GM21723 (cell line): ENCODE data around the gene GPS1.

Experiments
- ATAC-seq: cut with Tn5 transposase; IDR thresholded peaks from one replicate; pipeline ENCODE4 v1.9.1; 2021; ENCODE audit warnings: mild to moderate bottlenecking, moderate library complexity; ENCODE audit not compliant: unreplicated experiment

The GPS1 gene

DNA sequence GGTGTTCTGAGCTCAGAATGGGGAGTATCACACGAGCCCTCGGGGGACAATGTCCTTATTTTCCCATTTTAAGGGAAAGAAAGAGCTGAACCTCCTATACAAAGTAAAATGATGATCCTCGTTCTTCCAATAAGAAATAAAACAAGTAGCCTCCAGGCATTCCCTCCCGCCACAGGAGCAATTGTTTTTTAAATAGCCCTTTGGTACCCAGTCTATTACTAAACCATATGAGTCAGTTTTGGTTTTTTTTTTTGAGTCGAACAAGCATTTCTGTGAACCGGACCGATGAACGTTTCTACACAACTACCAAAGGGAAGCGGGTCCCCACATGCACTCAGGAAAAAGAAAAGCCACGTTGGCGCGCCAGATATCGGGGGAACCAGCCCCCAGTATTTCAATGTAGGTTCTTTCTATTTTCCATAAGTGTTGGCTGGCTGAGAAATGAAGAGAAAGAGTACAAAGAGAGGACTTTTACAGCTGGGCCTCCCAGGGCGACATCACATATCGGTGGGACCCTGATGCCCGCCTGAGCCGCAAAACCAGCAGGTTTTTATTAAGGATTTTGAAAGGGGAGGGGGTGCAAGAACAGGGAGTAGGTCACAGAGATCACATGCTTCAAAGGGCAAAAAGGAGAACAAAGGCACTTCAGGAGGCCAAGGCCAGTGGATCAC, 10.4 kb upstream of the GPS1 start:
- ATAC-seq = no peak

- no peak for ATAC-seq
These were observed 9.0 kb upstream of the GPS1 start for GRCh38 chr17:82042649-82043048.

DNA sequence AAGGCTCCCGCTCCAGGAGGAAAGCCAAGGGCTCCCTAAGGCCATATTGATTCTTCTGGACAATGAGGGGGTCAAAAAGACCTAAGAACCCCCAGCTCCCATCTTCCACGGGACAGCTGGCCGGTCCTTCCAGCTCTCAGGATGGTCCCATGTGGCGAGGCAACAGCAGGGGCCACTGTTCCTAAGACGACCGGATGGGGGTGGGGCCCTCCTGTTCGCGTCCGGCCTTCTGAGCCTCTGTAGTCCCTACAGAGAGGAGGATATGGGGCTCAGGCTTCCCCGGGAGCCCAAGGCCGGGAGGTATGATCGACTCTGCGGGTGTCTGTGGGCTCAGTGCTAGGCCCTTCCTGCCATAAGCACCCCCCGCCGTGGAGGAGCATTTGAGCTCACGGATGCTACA, 8.2 kb upstream of the GPS1 start:
- ATAC-seq = no peak

DNA sequence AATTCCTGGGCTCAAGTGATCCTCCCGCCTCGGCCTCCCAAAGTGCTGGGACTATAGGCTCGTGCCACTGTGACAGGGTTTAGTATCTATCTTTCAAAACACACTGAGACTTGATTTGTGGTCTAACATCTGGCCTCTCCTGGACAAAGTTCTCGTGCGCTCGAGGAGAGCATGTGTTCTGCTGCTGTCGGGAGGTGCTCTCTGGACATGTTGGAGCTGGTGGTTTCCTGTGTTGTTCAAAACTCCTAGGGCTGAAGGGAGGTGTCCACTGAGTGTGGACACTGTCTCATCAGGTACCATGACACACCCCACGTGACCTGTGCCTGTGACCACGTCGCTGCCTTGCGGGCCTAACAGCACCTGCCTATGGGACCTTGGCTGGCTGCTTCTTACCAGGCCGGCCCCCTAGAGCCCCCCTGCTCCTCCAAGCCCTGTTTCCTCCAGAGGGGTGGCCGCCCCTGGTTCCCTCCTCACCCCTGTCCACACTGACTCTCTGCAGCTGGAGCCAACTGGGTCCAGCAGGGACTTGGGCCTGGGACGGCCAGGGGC, 5.7 kb upstream of the GPS1 start:
- ATAC-seq = no peak

GRCh38 chr17:82046903-82047302, 4.8 kb upstream of the GPS1 start:
- no peak for ATAC-seq

DNA sequence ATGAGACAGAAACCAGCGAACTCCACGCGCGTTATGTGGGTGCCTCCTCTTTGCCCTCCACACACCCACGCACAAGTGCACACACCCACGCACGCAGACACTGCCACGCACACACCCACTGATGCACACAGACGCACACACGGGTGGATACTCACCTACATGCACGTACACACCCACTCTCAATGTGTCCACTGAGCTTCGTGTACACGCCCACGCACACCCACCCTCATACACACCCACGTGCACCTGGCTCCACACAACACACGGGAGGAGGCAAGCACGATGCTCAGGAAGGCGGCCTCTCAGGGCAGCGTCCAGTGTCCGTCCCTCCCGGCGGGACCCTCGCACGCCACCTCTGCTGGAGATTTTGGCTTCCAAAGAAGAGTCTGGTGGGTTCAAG, 4.3 kb upstream of the GPS1 start:
- no peak for ATAC-seq

- no peak for ATAC-seq
These were observed 3.7 kb upstream of the GPS1 start for GRCh38 chr17:82047914-82048570.

DNA sequence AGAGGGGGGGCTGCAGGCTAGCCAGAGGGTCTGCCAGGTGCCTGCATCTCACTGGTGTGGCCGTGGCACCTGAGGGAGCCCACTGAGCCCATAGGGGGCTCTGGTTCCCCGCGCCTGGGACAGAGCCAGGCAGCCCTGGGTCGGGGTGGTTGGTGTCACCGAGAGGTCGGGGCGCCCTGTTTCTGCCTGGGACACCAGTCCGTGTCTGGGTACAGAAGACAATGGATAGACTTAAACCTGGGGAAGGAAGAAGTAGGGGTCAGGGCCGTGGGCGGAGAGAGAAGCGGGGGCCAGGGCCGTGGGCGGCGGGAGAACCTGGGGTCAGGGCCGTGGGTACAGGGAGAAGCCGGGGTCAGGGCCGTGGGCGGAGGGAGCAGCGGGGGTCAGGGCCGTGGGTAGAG, 3.1 kb upstream of the GPS1 start:
- ATAC-seq = no peak

DNA sequence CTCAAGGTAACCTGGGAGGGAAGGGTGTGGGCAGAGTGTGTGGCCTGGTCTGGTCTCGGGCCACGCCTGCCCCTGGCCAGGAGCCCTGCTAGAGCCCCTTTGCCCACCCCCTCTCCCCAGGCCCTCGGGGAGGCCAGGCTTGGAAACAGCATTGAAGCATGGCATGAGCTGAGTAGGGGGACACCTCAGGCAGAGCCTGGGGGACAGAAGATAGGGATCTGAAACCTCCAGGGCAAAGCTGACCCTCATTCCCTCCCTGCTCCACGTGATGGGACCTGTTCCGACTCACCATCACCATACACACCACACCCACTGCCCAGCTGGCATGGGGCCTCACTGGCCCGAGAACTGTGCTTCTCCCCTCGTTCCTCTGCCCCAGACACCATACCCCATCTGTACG, 2.6 kb upstream of the GPS1 start:
- ATAC-seq = no peak

DNA sequence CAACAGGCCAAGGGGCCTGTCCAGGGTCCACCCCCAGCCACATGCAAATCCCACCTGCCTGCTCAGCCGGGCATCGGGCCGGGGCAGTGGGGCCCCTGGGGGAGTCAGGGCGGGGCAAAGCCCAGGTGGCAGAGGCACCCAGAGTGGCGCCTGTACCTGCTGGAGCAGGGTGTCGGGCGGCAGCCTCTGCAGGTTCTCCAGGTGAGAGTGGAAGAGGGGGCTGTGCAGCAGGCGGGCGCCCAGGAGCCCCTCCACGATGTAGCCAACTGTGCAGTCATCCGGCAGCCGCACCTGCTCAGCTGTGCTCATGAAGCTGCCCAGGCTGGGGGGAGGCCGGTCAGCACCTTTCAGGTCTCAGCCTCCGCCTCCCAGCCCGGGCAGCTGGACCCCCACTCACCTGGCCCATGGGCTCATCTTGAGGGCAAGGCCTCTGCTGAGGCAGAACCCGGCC, 2.2 kb upstream of the GPS1 start:
- no peak for ATAC-seq

DNA sequence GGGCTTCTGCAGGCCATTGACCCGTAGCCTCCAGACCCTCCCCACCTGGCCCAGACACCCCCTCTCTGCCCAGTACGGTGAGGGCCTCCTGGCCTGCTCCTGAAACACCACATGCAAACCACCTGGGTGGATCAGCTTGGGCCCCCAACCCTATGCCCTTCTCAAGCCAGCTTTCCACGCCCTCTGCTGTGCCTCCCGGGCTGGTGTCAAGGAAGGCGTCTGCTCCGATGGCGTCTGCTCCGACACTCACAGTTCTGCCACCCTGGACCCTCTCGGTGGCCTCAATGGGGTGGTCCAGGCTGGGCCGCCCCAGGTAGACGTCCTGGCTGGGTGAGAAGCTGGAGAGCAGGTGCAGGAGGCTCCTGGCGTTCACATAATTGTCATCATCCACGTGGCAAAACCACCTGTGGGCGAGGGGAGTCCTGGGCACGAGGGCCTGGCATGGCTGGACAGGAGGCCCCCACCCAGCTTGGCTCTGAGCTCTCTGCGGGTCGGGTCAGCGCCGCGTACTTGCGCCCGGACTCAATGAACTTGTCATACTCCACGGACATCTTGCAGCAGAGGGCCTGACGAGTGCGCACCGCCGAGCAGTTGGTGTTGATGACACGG, 1.4 kb upstream of the GPS1 start:
- ATAC-seq = no peak

- no peak for ATAC-seq
These were observed 697 bp upstream of the GPS1 start for GRCh38 chr17:82050761-82051641.

- ATAC-seq = no peak
These were observed 951 bp downstream of the GPS1 start for GRCh38 chr17:82052638-82053059.

DNA sequence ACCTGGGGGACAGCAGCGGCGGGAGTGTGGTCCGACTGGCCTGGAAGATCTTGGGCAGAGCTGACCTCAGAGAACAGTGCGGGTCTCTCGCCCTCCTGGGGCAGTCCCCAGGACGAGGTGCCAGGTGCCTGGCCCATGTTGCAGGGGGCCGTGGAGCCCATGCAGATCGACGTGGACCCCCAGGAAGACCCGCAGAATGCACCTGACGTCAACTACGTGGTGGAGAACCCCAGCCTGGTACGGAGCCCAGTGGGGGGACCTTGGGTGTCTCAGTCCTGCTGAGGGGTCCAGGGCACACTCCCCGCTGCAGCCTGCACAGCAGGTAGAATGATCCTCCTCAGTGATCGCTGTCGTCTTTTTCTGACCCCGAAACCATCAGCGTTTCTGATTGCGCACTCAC, 1.4 kb downstream of the GPS1 start:
- no peak for ATAC-seq

DNA sequence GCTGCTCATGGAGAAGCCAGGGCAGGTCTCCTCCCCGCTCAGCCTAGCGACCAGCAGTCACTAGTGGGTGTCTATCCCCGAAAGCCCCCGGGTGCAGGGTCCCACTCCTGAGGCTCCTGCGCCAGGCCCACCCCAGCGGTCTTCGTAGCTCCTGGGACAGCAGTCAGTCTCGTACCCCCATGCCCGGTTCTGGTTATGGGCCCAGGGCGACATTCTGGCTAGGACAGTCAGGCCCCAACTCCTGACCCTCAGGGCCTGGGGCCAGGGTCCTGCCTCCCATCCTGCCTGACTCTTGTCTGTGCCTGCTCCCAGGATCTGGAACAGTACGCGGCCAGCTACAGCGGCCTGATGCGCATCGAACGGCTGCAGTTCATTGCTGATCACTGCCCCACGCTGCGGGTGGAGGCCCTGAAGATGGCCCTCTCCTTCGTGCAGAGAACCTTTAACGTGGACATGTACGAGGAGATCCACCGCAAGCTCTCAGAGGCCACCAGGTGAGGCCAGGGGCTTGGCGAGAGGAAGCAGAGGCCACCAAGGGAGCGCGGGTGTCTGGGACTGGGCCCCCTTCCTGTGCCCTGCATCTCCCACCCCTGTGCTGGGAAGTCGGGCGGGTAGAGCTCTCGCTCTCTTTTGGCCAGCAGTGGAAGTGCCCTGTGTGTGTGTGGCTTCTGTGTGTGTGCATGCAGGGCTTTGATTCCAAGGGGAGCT, 2.0 kb downstream of the GPS1 start:
- ATAC-seq = no peak

- ATAC-seq = no peak
These were observed 2.8 kb downstream of the GPS1 start for GRCh38 chr17:82054351-82055022.

DNA sequence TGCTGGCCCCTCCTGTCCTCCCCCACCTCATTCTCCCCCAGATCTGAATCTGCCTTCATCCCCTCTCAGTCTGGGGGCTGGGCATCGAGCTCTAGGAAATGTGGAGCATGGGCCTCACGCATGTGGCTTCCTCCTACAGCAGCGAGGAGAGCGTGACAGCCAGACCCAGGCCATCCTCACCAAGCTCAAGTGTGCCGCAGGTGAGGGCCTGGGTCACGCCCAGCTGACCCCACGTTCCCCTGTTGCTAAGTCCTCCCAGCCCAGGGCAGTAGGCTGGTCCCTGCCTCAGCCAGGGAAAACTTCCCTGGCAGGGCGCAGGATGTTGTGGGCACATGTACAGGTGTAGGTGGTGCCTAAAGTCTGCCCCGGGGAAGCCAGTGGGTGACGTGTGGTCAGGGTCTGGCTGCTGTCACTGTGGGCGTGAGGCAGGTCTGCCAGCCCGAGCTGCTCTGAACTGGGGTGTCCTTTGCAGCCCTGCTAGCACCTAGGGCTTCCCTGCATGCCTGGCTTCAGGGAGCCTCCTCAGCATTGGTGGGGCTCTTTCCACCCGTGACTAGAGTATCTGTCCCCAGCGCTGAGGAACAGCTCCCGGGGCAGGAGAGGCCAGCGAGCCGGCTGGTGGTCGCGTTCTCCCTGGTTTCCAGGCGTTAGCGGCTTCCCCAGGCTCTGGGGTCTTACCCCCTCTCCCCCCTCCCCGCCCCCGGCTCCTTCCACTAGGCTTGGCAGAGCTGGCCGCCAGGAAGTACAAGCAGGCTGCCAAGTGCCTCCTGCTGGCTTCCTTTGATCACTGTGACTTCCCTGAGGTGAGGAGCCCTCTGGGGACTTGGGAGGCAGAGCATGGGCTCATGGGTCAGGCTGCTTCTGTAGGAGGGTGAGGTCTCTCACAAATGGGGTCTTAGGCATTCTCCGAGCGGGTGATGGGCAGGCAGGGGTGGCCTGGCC, 3.6 kb downstream of the GPS1 start:
- ATAC-seq = no peak

DNA sequence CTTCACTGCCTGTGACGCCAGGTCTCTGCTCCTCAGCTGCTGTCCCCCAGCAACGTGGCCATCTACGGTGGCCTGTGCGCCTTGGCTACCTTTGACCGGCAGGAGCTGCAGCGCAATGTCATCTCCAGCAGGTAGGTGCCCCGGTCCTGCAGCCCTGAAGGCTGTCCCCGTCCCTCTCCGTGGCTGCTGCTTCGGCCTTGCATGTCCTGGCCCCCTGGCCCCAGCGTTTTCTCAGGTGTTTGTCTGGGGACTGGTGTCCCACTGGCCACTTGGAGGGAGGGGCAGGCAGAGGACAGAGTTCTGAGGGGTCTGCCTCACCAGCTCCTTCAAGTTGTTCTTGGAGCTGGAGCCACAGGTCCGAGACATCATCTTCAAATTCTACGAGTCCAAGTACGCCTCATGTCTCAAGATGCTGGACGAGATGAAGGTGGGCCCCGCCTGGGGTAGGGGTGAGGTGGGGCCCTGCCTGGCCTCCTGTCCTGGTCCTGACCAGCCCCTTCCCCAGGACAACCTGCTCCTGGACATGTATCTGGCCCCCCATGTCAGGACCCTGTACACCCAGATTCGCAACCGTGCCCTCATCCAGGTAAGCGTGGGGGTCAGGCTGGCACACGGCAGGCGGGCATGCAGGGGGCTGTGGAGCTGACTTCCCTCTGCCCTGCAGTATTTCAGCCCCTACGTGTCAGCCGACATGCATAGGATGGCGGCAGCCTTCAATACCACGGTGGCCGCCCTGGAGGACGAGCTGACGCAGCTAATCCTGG, 4.4 kb downstream of the GPS1 start:
- ATAC-seq = no peak
